ENCODE measurements around the gene ARFGEF2.

- TF ChIP-seq EZH2 (IDR thresholded peaks at IDR 0.05) (no peak), CTCF (IDR thresholded peaks at IDR 0.05) (no peak), EZH2phosphoT487 (IDR thresholded peaks at IDR 0.05) (no peak)
Measured at GRCh38 chr20:49037962-49038387, 116.5 kb downstream of the ARFGEF2 start.

All from neural progenitor cell (in vitro differentiated cells).